C1 segment of cervical spinal cord (tissue), 14 donors: ENCODE results near the gene GRIA1.

ENCODE experiments used
- DNase-seq, 14 donors: peaks; one replicate each; lab custom pipeline; 2025; lab: John Stamatoyannopoulos, UW

The GRIA1 gene

DNA sequence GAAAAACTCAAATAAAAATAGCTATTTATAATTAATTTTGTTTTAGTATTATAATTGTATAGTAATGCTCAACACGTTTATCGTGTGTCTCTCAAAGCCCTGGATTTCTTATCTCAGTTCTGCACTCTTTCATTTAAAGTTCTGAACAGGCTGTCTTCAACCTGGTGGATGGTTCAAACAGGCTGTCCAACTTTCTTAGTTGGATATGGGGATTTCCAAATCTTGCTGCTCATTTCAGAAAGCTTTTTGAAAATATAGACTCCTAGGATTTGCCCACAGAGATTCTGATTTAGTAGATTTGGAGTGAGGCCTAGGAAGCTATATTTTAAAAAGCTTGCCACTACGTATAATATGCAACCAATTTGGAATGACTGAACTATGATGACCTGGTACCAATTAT lies 120.3 kb downstream of the GRIA1 start:
- no peak for DNase-seq

DNA sequence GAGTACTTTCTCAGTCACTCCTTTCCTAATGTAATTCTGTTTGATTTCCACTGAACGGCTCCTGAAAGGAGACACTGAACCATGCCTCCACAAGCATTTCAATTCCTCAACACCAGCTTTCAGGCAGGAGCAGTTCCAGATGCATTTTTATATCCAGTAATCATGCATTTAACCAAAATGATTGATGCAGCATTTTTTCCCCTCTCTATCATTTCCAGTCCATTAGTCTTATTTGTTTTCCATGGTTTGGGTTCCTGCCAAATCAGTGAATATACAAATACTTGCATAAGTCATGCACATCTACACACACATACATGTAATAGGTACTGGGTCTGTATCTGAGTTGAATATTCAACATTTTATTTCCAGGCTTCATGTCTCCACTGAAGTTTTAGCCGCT lies 122.7 kb downstream of the GRIA1 start:
- DNase-seq, result no peak

- DNase-seq, result no peak
Observed at GRCh38 chr5:153613672-153614071, 123.2 kb downstream of the GRIA1 start.

DNA sequence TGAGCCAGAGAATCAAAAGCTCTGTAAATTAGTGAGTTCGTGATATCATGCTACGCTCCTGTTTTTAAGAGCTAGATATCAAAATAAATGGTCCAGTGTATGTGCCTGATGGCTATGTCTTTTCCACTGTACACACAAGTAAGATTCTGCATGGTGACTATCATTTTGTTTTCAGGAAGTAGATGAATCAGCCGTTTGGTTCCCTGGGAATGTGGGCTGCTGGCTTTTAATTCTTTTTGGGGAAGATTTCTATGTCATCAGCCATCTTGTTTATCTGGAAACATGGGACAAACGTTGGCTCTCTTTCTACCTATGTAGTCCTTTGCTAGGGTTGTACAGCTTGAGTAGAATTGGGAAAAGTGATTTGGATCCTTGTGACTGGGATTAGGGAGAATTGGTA lies 126.7 kb downstream of the GRIA1 start:
- DNase-seq, result no peak

- DNase-seq, result no peak
Observed at GRCh38 chr5:153618307-153618706, 127.8 kb downstream of the GRIA1 start.

- DNase-seq, result no peak
Observed at GRCh38 chr5:153618867-153619266, 128.4 kb downstream of the GRIA1 start.

DNA sequence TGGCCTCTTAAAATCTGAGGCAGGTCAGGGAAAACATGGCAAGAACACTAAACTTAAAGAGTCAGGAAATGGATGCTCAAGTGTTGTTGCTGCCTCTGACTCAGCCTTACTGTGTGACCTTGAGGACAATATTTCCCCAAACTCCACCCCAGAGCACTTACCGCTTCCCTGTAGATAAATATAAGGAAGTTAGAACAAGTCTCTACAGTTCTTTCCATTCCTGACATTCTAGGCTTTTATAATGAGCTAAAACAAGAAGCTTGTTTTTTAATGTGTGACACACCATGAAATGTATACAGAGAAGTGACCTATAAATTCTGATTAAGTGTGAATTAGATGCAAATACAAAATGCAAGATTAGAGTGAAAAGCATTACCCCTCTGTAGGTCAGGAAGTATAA lies 129.3 kb downstream of the GRIA1 start:
- no peak for DNase-seq

GRCh38 chr5:153623124-153623523 lies 132.7 kb downstream of the GRIA1 start:
- DNase-seq, result no peak

GRCh38 chr5:153623751-153624450 lies 133.4 kb downstream of the GRIA1 start:
- no peak for DNase-seq

- DNase-seq, result no peak
Observed at GRCh38 chr5:153624451-153624765, 133.9 kb downstream of the GRIA1 start.

DNA sequence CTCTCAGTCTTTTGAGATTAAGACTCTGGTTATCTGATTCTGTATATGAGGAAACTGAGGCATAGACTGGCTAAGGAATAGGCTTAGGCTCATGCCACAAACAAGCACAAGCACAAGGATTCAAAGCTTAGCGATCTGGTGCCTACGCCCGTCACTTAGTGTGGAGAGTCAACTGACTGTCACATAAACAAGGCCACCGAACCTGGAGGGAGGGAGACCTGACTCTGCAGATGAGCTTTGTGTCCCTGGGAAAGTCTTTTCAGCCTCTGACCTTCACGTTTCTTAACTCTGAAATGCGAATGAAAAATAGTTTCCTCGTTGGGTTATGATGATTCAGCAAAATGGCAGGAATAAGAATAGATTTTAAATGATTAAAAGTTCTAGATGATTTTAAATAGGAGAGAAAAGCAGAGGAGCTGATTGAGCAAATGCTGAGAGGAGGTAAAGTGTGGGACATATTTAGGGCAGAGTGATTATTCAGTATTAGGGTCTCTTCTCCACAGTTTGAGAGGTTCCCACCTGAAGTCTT lies 135.4 kb downstream of the GRIA1 start:
- DNase-seq, result no peak

- no peak for DNase-seq
Observed at GRCh38 chr5:153626836-153627235, 136.4 kb downstream of the GRIA1 start.

DNA sequence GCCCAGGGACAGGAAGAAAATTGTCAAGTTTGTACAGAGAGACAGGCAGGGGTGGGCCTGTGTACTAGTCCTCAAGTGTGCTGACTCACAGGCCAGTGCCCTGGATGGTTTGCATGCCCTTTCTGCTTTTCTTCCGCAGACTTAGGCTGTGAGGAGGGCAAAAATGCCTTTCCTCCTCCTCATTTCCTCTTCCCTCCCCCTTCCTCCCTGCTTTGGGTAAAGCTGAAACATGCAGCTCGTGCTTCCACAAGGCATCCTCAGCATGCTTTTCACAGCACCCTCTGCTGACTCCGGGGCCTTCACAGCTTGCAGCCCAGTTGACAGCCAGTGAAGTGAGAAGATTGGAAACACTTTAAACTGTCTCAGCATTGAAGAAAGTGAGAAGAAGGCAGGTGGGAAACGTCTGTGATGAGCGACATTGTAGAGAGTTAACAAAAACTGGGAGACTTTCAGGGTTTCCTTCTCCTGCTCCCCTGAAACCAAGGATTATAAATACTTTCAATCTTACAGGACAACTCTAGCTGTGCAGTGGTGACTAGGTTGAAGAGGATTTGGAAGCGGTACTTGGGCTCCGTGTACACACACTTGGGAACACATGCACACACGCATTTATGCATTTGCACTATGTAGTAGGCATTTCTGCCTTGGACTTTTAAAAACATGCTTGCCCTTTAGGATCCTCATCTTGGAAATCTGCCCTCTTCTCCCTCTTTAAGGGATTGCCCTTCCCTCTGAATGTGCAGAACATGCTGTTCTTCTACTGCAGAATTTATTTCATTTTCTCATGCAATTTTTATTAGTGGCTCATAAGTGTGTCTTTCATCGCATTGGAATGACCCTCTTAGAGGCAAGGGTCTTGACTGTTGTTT lies 138.8 kb downstream of the GRIA1 start:
- DNase-seq, result peak in 9 of 14 donors; percentile 8 to 58 (median 21)

GRCh38 chr5:153630546-153630945 lies 140.1 kb downstream of the GRIA1 start:
- DNase-seq, result no peak

GRCh38 chr5:153632748-153633290 lies 142.3 kb downstream of the GRIA1 start:
- DNase-seq, result no peak

DNA sequence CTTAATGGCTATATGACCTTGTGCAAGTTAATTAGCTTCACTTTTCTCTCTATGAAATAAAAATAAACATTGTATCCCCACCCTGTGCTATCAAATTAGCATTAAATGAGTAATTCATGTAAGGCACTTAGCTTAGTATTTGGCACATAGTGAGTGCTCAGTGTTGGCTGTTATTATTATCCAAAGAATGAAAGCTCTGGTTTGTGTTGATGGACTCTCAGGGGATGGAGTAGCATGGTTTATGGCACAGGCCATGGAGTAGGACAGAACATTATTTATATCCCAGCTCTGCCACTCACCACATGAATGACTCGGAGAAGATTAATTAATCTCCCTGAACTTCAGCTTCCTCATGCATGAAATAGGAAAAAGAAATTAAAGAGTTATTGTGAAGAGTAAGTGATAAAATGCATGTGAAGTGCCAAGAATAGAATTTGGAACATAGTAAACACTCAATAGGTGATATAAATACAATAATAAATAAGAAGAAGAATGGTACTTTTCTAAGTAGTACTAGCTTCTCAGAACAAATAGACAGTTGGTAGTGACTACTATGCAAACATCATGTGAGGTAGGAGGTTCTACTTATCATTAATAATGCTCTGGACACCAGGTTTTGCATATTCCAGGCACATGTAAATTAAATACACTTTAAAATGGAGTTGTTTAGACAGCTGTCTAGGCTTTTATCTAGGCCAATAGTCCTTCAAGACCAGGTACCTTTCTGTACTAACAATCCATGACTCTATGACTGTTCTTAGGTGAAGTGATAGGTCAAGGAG lies 146.4 kb downstream of the GRIA1 start:
- DNase-seq, result no peak

GRCh38 chr5:153640293-153640692 lies 149.8 kb downstream of the GRIA1 start:
- no peak for DNase-seq

DNA sequence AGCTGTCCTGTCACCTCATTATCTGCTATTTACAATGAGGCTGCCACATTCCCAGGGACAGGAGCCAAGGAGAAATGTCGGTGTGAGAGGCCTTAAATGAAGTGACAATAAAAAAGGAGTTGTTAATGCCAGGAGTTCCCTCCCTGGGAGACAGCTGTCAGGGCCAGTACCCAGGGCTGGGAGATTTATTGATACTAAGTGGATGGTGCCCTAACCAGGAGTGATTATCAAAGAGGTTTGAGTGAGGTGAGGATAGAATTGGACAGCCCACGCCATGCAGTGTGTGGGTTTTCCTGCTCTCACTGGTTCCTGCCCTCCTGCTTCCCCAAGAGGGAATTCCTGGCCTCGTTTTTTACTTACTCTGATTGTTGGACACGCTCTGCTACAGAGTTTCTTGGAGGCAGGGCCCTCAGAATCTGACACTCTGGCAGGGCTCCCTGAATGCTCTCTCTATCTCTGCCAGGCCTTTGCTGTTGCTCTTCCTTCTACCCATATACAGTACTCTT lies 150.8 kb downstream of the GRIA1 start:
- no peak for DNase-seq

DNA sequence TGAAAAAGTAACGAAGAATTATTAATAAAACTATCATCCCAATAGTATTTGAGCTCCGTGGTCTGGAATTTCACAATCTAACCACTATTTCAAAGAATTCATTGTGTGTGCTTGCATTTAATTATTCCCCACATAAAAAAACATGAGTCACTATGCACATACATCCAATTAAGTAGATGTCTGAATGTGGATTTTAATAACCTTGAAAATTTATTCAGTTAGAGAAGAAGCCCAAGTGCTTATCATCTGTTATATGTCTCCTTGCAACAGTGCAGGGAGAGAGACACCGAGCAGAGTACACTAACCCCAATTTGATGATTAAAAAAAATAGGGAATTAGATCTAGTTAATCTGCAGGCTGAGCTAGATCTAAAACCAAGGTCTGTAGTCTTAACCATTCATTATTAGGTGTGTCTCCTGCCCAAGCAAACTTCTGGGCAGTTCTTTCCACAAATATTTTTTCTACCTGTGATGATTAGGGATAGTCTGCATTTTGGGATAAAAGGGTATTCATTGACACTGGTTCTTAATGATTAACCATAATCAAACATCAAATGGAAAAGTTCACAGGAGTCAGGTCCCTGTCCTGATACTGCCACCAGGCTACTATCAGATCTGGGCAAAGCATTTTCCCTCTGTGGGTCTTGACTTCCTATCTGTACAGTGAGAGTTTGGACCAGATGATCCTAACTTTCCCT lies 164.2 kb downstream of the GRIA1 start:
- DNase-seq, result no peak

DNA sequence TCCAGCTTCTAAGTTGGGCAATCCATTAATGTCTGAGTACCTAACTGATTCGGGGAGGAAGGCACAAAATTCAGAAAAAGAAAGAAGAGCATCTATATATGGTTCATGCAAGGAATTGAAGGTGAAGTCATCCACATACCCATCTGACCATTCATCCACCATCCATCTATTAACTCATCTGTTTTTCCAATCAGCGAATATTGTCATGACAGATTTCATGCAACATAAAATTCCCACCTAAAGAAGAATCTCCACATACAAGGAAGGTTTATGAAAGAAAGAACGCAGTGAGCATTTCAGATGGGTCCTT lies 164.7 kb downstream of the GRIA1 start:
- no peak for DNase-seq

GRCh38 chr5:153658149-153658548 lies 167.7 kb downstream of the GRIA1 start:
- no peak for DNase-seq
